IMR-90 (cell line): ENCODE data around the gene PCDH19.

Source experiments
- BHLHE40 ChIP-seq: fragments of 150-350 bp; IDR thresholded peaks from 2 replicates; pipeline ENCODE4 v1.6.1; 2016; ENCODE audit warnings: mild to moderate bottlenecking, low read depth, low read length
- CEBPB ChIP-seq: IDR thresholded peaks from 2 replicates; pipeline ENCODE4 v1.6.1; 2012; ENCODE audit warnings: low read depth, low read length, improper control_type of control experiment
- FOS ChIP-seq: fragments of 150-350 bp; IDR thresholded peaks from 2 replicates; pipeline ENCODE4 v1.6.1; 2016; ENCODE audit warnings: low read depth, low read length
- MAZ ChIP-seq: IDR thresholded peaks from 2 replicates; pipeline ENCODE4 v1.6.1; 2012; ENCODE audit warnings: low read depth, mild to moderate bottlenecking, low read length, improper control_type of control experiment, moderate library complexity, borderline replicate concordance
- POLR2A ChIP-seq: IDR thresholded peaks from 2 replicates; pipeline ENCODE4 v1.6.1; 2012; ENCODE audit warnings: mild to moderate bottlenecking, low read depth, low read length
- RAD21 ChIP-seq: IDR thresholded peaks from 2 replicates; pipeline ENCODE4 v1.6.1; 2012; ENCODE audit warnings: low read length, improper control_type of control experiment
- RFX5 ChIP-seq: IDR thresholded peaks from 2 replicates; pipeline ENCODE4 v1.8.0; 2012; ENCODE audit warnings: low read depth, mild to moderate bottlenecking, low read length, moderate library complexity
- SMC3 ChIP-seq: fragments of 150-350 bp; IDR thresholded peaks from 2 replicates; pipeline ENCODE4 v1.6.1; 2016; ENCODE audit warnings: low read depth, mild to moderate bottlenecking, antibody characterized with exemption, low read length, moderate library complexity
- TF ChIP-seq, protein P1 (sequence below): conservative IDR thresholded peaks from 2 replicates; pipeline ENCODE4 v1.5.1; 2012; ENCODE audit warnings: mild to moderate bottlenecking, low read depth, low read length, improper control_type of control experiment
- TF ChIP-seq, protein P2 (sequence below): fragments of 150-350 bp; IDR thresholded peaks from 2 replicates; pipeline ENCODE4 v1.6.1; 2017; ENCODE audit warnings: mild to moderate bottlenecking, antibody characterized with exemption, low read length, low read depth

DNA sequence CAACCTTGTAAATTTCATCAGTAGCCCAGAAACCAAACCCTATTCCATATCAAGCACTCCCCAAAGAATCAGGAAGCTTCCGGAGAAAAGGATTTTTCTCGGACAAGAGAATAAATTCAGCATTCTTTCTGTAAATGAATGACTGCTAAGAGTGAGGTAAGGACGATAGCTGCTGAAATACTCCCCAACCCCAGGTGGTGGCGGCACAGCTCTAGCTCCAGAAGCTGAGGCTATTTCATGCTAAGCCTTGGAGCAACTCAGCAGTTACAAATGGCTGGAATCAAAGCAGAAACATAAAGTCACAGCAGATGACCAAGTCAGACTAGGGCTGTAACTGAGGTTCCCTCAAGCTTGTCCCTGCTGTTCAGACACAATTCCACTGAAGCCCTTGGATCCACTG is 13.9 kb upstream of the PCDH19 start:
- TF ChIP-seq, protein P1, sequence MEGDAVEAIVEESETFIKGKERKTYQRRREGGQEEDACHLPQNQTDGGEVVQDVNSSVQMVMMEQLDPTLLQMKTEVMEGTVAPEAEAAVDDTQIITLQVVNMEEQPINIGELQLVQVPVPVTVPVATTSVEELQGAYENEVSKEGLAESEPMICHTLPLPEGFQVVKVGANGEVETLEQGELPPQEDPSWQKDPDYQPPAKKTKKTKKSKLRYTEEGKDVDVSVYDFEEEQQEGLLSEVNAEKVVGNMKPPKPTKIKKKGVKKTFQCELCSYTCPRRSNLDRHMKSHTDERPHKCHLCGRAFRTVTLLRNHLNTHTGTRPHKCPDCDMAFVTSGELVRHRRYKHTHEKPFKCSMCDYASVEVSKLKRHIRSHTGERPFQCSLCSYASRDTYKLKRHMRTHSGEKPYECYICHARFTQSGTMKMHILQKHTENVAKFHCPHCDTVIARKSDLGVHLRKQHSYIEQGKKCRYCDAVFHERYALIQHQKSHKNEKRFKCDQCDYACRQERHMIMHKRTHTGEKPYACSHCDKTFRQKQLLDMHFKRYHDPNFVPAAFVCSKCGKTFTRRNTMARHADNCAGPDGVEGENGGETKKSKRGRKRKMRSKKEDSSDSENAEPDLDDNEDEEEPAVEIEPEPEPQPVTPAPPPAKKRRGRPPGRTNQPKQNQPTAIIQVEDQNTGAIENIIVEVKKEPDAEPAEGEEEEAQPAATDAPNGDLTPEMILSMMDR, result no peak
- no peak for TF ChIP-seq POLR2A
- no peak for TF ChIP-seq RAD21
- no peak for TF ChIP-seq FOS
- no peak for TF ChIP-seq MAZ
- no peak for TF ChIP-seq RFX5
- no peak for TF ChIP-seq CEBPB
- no peak for TF ChIP-seq SMC3
- TF ChIP-seq BHLHE40, result no peak
- TF ChIP-seq, protein P2, sequence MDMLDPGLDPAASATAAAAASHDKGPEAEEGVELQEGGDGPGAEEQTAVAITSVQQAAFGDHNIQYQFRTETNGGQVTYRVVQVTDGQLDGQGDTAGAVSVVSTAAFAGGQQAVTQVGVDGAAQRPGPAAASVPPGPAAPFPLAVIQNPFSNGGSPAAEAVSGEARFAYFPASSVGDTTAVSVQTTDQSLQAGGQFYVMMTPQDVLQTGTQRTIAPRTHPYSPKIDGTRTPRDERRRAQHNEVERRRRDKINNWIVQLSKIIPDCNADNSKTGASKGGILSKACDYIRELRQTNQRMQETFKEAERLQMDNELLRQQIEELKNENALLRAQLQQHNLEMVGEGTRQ, result no peak
